ENCODE results near the gene ZNF644. TPM values are rescaled to one million over a fixed set of nuclear protein-coding genes. Genes with fewer than 3 reads are reported as not detected.
A peak's percentile ranks its signal among the peaks of the same experiment; 100 is the strongest.

ZNF644 gene
- total and polyA plus RNA-seq, 4 donors: 6.8 to 38.8 (median 27.2) TPM

DNA sequence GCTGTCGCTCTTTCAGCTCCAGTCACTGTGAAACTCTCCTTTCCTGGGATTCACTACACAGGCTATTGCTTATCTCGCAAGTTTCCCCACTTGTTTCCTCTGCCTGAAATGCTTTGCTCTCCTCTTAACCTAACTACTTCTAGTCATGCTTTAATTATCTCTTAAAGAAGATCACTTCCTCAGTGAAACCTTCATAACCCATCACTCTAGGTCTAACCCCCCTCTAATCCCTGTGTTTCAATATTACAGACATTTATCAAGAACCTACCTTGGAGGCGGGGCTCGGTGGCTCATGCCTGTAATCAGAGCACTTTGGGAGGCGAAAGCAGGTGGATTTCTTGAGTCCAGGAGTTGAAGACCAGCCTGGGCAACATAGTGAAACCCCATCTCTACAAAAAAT lies 16.7 kb upstream of the ZNF644 start (continued):
- TF ChIP-seq YY1 (IDR thresholded peaks at IDR 0.05) (no peak), RAD21 (IDR thresholded peaks at IDR 0.05) (no peak), JUND (IDR thresholded peaks at IDR 0.05) (no peak)

DNA sequence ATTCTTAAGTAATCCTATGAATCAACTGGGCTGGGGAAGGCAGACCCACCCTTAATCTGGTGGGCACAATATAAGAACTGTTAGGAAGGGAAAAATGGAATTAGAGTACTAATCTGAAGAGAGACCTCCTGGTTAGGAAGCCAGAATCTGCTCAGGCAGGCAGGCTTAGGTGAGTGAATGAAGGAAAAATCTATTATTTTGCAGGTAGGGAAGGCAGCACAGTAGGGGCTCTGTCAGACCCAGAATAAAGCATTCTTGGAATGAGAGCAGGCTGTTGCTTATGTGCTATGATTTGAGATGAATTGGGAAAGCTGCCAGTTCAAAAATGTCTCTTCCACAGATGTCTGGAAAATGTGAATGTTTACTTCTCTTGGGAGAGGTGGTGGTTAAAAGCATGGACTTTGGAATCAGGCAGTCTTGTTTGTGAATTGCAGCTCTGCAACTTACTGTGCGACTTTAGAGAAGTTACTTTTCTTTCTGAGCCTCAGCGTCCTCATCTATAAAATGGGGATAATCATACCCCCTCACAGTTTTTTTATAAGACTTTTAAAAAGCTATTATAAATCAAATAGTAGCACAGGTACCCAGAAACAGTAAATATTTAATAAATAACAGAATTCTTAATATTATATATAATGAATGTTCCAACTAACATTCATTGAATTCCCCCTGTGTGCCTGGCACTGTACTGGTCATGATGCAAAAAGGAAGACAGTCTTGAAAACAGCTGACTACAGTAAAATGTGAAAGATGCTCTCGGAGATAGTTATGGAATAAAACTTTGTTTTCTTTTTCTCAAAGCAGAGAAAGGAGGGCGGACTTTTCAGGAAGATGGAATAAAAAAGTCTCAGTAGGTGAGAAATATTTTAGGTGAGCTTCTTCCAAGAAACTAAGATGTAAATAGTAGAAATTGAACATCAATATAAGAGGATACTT lies 15.3 kb upstream of the ZNF644 start:
- Histone ChIP-seq H3K9ac (ENCODE audit: low read depth in 1 of 2, low read length in 2 of 2) (no peak overlapping the region), H3K4me1 (ENCODE audit: control insufficient read depth in 4 of 4, insufficient read depth in 4 of 4, low read length in 3 of 4) (peaks cover 0 to 2% (median 0%) of the 10 kb centered on the region in 4 donors), H3K9me3 (ENCODE audit: control insufficient read depth in 4 of 4, low read length in 3 of 4) (peaks cover 0 to 2% (median 0%) of the 10 kb centered on the region in 4 donors), H3K27me3 (ENCODE audit: control insufficient read depth in 4 of 4, insufficient read depth in 4 of 4, low read length in 3 of 4) (no peaks in the 10 kb centered on the region), H3K4me3 (ENCODE audit: low read depth in 1 of 3, low read length in 3 of 3) (no peak overlapping the region), H3K36me3 (ENCODE audit: control insufficient read depth in 4 of 4, insufficient read depth in 3 of 4, low read depth in 1 of 4, low read length in 3 of 4) (no peaks in the 10 kb centered on the region), H3K27ac (ENCODE audit: low read depth in 1 of 2, low read length in 2 of 2) (no peak overlapping the region)
- 61% methylated on average over 4 of the region's 4 CpGs for WGBS
- TF ChIP-seq RAD21 (IDR thresholded peaks at IDR 0.05) (peak in 1 of 2 donors; percentile 32), NR2F2 (IDR thresholded peaks at IDR 0.05) (no peak), FOXA1 (IDR thresholded peaks at IDR 0.05) (no peak), EGR1 (IDR thresholded peaks at IDR 0.05; ENCODE audit: low read depth in 2 of 2) (no peak), HNF4A (conservative IDR thresholded peaks at IDR 0.05) (peak; percentile 67 to 87), HNF4G (IDR thresholded peaks at IDR 0.05) (peak; percentile 59), TAF1 (conservative IDR thresholded peaks at IDR 0.05) (no peak), SP1 (IDR thresholded peaks at IDR 0.05) (peak; percentile 63), FOXA2 (IDR thresholded peaks at IDR 0.05) (no peak), JUND (IDR thresholded peaks at IDR 0.05) (no peak)
- TF ChIP-seq, protein P1, sequence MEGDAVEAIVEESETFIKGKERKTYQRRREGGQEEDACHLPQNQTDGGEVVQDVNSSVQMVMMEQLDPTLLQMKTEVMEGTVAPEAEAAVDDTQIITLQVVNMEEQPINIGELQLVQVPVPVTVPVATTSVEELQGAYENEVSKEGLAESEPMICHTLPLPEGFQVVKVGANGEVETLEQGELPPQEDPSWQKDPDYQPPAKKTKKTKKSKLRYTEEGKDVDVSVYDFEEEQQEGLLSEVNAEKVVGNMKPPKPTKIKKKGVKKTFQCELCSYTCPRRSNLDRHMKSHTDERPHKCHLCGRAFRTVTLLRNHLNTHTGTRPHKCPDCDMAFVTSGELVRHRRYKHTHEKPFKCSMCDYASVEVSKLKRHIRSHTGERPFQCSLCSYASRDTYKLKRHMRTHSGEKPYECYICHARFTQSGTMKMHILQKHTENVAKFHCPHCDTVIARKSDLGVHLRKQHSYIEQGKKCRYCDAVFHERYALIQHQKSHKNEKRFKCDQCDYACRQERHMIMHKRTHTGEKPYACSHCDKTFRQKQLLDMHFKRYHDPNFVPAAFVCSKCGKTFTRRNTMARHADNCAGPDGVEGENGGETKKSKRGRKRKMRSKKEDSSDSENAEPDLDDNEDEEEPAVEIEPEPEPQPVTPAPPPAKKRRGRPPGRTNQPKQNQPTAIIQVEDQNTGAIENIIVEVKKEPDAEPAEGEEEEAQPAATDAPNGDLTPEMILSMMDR (IDR thresholded peaks at IDR 0.05; ENCODE audit: low read depth, low read length, missing input control): no peak
- TF ChIP-seq, protein P2, sequence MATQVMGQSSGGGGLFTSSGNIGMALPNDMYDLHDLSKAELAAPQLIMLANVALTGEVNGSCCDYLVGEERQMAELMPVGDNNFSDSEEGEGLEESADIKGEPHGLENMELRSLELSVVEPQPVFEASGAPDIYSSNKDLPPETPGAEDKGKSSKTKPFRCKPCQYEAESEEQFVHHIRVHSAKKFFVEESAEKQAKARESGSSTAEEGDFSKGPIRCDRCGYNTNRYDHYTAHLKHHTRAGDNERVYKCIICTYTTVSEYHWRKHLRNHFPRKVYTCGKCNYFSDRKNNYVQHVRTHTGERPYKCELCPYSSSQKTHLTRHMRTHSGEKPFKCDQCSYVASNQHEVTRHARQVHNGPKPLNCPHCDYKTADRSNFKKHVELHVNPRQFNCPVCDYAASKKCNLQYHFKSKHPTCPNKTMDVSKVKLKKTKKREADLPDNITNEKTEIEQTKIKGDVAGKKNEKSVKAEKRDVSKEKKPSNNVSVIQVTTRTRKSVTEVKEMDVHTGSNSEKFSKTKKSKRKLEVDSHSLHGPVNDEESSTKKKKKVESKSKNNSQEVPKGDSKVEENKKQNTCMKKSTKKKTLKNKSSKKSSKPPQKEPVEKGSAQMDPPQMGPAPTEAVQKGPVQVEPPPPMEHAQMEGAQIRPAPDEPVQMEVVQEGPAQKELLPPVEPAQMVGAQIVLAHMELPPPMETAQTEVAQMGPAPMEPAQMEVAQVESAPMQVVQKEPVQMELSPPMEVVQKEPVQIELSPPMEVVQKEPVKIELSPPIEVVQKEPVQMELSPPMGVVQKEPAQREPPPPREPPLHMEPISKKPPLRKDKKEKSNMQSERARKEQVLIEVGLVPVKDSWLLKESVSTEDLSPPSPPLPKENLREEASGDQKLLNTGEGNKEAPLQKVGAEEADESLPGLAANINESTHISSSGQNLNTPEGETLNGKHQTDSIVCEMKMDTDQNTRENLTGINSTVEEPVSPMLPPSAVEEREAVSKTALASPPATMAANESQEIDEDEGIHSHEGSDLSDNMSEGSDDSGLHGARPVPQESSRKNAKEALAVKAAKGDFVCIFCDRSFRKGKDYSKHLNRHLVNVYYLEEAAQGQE (IDR thresholded peaks at IDR 0.05): no peak
- no peak for DNase-seq (ENCODE audit: low spot score)

DNA sequence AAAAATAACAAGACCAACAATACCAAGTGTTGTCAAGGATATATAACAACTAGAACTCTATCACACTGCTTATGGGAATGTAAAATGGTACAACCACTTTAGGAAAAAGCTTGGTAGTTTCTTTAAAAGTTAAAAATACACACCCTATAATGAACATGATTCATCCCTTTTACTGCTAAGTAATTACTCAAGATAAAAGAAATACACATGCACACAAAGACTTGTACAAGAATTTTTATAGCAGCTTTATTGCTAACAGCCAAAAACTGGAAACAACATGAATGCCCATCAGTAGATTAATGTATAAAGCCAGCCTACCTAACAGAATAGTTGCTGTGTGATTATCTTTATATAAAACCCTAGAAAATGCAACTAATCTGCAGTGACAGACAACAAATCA lies 10.5 kb upstream of the ZNF644 start:
- Histone ChIP-seq H3K9me3 (ENCODE audit: control insufficient read depth in 4 of 4, low read length in 3 of 4) (no peaks in the 10 kb centered on the region), H3K4me1 (ENCODE audit: control insufficient read depth in 4 of 4, insufficient read depth in 4 of 4, low read length in 3 of 4) (peaks cover 0 to 2% (median 0%) of the 10 kb centered on the region in 4 donors), H3K27me3 (ENCODE audit: control insufficient read depth in 4 of 4, insufficient read depth in 4 of 4, low read length in 3 of 4) (no peaks in the 10 kb centered on the region), H3K36me3 (ENCODE audit: control insufficient read depth in 4 of 4, insufficient read depth in 3 of 4, low read depth in 1 of 4, low read length in 3 of 4) (no peaks in the 10 kb centered on the region), H3K4me3 (ENCODE audit: low read depth in 1 of 3, low read length in 3 of 3) (no peak overlapping the region), H3K9ac (ENCODE audit: low read depth in 1 of 2, low read length in 2 of 2) (no peak overlapping the region), H3K27ac (ENCODE audit: low read depth in 1 of 2, low read length in 2 of 2) (no peak overlapping the region)
- DNase-seq (ENCODE audit: low spot score): no peak
- TF ChIP-seq NR2F2 (IDR thresholded peaks at IDR 0.05) (no peak), SP1 (IDR thresholded peaks at IDR 0.05) (no peak), RXRA (IDR thresholded peaks at IDR 0.05) (no peak), TAF1 (conservative IDR thresholded peaks at IDR 0.05) (no peak), HNF4A (conservative IDR thresholded peaks at IDR 0.05) (no peak), RAD21 (IDR thresholded peaks at IDR 0.05) (no peak), HNF4G (IDR thresholded peaks at IDR 0.05) (no peak), EGR1 (IDR thresholded peaks at IDR 0.05; ENCODE audit: low read depth in 2 of 2) (no peak), JUND (IDR thresholded peaks at IDR 0.05) (no peak)
- TF ChIP-seq, protein P3, sequence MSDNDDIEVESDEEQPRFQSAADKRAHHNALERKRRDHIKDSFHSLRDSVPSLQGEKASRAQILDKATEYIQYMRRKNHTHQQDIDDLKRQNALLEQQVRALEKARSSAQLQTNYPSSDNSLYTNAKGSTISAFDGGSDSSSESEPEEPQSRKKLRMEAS (IDR thresholded peaks at IDR 0.05): no peak
- TF ChIP-seq, protein P4, sequence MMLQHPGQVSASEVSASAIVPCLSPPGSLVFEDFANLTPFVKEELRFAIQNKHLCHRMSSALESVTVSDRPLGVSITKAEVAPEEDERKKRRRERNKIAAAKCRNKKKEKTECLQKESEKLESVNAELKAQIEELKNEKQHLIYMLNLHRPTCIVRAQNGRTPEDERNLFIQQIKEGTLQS (IDR thresholded peaks at IDR 0.05): no peak
